Neural crest cell (in vitro differentiated cells): ENCODE data around the gene ERC2. TPM values are rescaled to one million over a fixed set of nuclear protein-coding genes. Genes with fewer than 3 reads are reported as not detected.

Source experiments
- DNase-seq: peaks from one replicate; pipeline ENCODE4 v3.0.0; 2021; ENCODE audit warnings: low read depth, mixed read lengths, low spot score
- H3K27ac Mint-ChIP-seq: one replicate; pipeline ENCODE4 v1.8.0; 2021; ENCODE audit warnings: mild to moderate bottlenecking, mixed read lengths; ENCODE audit not compliant: unreplicated experiment
- H3K27me3 Mint-ChIP-seq: 2 replicates; pipeline ENCODE4 v1.8.0; 2021; ENCODE audit warnings: low read depth, mild to moderate bottlenecking, mixed read lengths
- H3K36me3 Mint-ChIP-seq: 2 replicates; pipeline ENCODE4 v1.8.0; 2021; ENCODE audit warnings: low read depth, mild to moderate bottlenecking, mixed read lengths
- H3K4me1 Mint-ChIP-seq: 2 replicates; pipeline ENCODE4 v1.8.0; 2021; ENCODE audit warnings: mixed read lengths
- H3K4me3 Mint-ChIP-seq: one replicate; pipeline ENCODE4 v1.8.0; 2021; ENCODE audit warnings: mild to moderate bottlenecking, mixed read lengths
- H3K9me3 Mint-ChIP-seq: 2 replicates; pipeline ENCODE4 v1.8.0; 2021; ENCODE audit warnings: mixed read lengths
- total RNA-seq: library from RNA; stranded (reverse); gene quantifications from 2 replicates; pipeline ENCODE4 v1.2.1, GENCODE V29; 2021
- TF ChIP-seq, protein P1 (sequence below): fragments of 200-600 bp; sonication (generic); conservative IDR thresholded peaks from 2 replicates; pipeline ENCODE4 v1.5.0; 2021; ENCODE audit warnings: antibody characterized with exemption, mild to moderate bottlenecking

The ERC2 gene
- total RNA-seq, 1 donor from 2014 or later: 13.5 TPM

DNA sequence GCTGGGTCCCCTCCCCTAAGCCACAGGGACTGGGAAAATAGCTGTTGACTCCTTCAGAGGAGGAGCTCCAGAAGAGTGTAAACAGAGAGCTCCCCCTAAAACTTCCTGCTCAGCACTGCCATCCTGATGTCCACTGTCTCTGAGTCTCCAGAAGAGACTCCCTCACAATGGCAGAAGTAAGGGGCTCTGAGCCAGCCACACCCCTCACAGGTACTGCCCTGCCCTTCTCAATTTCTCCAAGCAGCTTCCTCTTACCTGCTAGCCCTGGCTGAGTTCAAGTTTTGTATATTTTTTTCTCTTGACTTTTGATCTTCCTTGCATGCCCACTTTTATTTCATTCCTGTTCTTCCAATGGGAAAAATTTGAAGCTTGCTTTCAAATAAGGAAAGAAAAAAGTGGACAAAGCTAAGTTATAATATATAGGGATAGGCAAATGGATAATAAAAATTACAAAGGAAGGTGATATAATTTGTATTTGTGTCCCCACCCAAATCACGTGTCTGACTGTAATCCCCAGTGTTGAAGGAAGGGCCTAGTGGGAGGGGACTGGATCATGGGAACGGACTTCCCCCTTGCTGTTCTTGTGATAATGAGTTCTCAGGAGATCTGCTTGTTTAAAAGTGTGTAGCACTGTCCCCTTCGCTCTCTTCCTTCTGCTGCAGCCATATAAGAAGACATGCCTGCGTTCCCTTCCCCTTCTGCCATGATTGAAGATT lies 539.0 kb downstream of the ERC2 start:
- TF ChIP-seq, protein P1, sequence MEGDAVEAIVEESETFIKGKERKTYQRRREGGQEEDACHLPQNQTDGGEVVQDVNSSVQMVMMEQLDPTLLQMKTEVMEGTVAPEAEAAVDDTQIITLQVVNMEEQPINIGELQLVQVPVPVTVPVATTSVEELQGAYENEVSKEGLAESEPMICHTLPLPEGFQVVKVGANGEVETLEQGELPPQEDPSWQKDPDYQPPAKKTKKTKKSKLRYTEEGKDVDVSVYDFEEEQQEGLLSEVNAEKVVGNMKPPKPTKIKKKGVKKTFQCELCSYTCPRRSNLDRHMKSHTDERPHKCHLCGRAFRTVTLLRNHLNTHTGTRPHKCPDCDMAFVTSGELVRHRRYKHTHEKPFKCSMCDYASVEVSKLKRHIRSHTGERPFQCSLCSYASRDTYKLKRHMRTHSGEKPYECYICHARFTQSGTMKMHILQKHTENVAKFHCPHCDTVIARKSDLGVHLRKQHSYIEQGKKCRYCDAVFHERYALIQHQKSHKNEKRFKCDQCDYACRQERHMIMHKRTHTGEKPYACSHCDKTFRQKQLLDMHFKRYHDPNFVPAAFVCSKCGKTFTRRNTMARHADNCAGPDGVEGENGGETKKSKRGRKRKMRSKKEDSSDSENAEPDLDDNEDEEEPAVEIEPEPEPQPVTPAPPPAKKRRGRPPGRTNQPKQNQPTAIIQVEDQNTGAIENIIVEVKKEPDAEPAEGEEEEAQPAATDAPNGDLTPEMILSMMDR: no peak
- no peaks in the 10 kb centered on the region for H3K4me1 Mint-ChIP-seq
- DNase-seq: no peak
- H3K27ac Mint-ChIP-seq: no peak overlapping the region
- H3K9me3 Mint-ChIP-seq: no peaks in the 10 kb centered on the region
- H3K36me3 Mint-ChIP-seq: peaks cover 4% of the 10 kb centered on the region
- H3K4me3 Mint-ChIP-seq: no peak overlapping the region
- H3K27me3 Mint-ChIP-seq: no peaks in the 10 kb centered on the region

GRCh38 chr3:55923626-55924025 lies 544.6 kb downstream of the ERC2 start:
- Mint-ChIP-seq H3K4me1 (peaks cover 4% of the 10 kb centered on the region), H3K27ac (no peak overlapping the region), H3K9me3 (no peaks in the 10 kb centered on the region), H3K27me3 (no peaks in the 10 kb centered on the region), H3K36me3 (peaks cover 4% of the 10 kb centered on the region), H3K4me3 (no peak overlapping the region)
- no peak for DNase-seq
- TF ChIP-seq, protein P1: no peak

DNA sequence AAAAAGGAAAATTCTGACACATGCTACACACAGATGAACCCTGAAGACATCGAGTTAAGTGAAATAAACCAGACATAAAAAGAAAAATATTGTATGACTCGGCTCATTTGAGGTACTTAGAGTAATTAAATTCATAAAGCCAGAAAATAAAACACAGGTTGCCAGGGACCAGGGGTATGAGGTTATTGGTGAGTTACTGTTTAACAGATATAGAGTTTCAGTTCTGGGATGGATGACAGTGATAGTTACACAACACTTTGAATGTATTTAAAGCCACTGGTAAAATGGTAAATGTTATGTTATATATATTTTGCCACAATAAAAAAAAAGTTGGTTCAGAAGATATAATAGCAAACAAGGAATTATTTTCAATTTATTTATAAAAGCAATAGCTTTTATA lies 545.1 kb downstream of the ERC2 start:
- TF ChIP-seq, protein P1: no peak
- H3K36me3 Mint-ChIP-seq: peaks cover 4% of the 10 kb centered on the region
- no peak for DNase-seq
- no peaks in the 10 kb centered on the region for H3K27me3 Mint-ChIP-seq
- peaks cover 4% of the 10 kb centered on the region for H3K4me1 Mint-ChIP-seq
- H3K9me3 Mint-ChIP-seq: no peaks in the 10 kb centered on the region
- H3K4me3 Mint-ChIP-seq: no peak overlapping the region
- H3K27ac Mint-ChIP-seq: no peak overlapping the region

DNA sequence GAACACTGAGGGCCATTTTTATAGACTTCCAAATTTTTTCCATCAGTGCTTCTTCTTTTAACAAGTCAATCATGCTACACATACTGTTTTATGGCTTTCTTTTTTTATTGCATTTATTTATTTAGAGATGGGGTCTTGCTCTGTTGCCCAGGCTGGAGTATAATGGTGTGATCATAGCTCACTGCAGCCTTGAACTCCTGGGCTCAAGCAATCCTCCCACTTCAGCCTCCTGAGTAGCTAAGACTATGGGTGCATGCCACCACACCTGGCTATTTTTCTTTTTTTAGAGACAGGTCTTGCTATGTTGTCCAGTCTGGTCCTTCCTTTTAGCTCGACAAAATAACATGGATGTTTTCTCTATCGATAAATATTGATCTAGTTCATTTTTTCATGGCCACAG lies 555.4 kb downstream of the ERC2 start:
- H3K4me1 Mint-ChIP-seq: peaks cover 9% of the 10 kb centered on the region

GRCh38 chr3:55911266-55911665 lies 557.0 kb downstream of the ERC2 start:
- peaks cover 17% of the 10 kb centered on the region for H3K4me1 Mint-ChIP-seq
- H3K4me3 Mint-ChIP-seq: no peak overlapping the region
- TF ChIP-seq, protein P1: no peak
- DNase-seq: no peak
- no peaks in the 10 kb centered on the region for H3K36me3 Mint-ChIP-seq
- no peaks in the 10 kb centered on the region for H3K9me3 Mint-ChIP-seq
- no peaks in the 10 kb centered on the region for H3K27me3 Mint-ChIP-seq
- H3K27ac Mint-ChIP-seq: no peak overlapping the region

More for the DNA sequence above, 555.4 kb downstream of the ERC2 start:
- Mint-ChIP-seq H3K27ac (no peak overlapping the region), H3K36me3 (no peaks in the 10 kb centered on the region), H3K9me3 (no peaks in the 10 kb centered on the region), H3K4me3 (no peak overlapping the region), H3K27me3 (no peaks in the 10 kb centered on the region)
- TF ChIP-seq, protein P1: no peak
- no peak for DNase-seq
